ENCODE data around the gene DUSP28. TPM values are rescaled to one million over a fixed set of nuclear protein-coding genes. Genes with fewer than 3 reads are reported as not detected.

DUSP28 gene
- total and polyA plus RNA-seq, 5 experiments from 2014 or later = 18.8 to 24.0 (median 23.2) TPM

Other genes starting within 250 kb of the DUSP28 start
- gene GPC1, start 124.7 kb upstream of the DUSP28 start, total RNA-seq = 1 to 10 TPM in 1 of 2 experiments, under 1 TPM in 1; 0.99 to 1.2 TPM
- under 1 TPM; 0.09 to 0.49 (median 0.31) TPM for gene GPC1, start 124.7 kb upstream of the DUSP28 start, polyA plus RNA-seq
- gene ANKMY1, start 2.4 kb upstream of the DUSP28 start, total RNA-seq = 10 to 100 TPM; 69.1 to 69.7 TPM
- 10 to 100 TPM in 2 of 3 donors, 1 to 10 TPM in 1; 9.1 to 16.8 (median 10.3) TPM for gene ANKMY1, start 2.4 kb upstream of the DUSP28 start, polyA plus RNA-seq
- gene RNPEPL1, start 8.1 kb downstream of the DUSP28 start, total RNA-seq = 100 to 1,000 TPM; 121 to 123 TPM
- 10 to 100 TPM; 17.8 to 67.0 (median 39.8) TPM for gene RNPEPL1, start 8.1 kb downstream of the DUSP28 start, polyA plus RNA-seq
- 10 to 100 TPM; 91.1 to 93.2 TPM for gene CAPN10, start 26.4 kb downstream of the DUSP28 start, total RNA-seq
- 10 to 100 TPM in 1 of 3 donors, 1 to 10 TPM in 2; 6.7 to 21.4 (median 9.8) TPM for gene CAPN10, start 26.4 kb downstream of the DUSP28 start, polyA plus RNA-seq
- gene GPR35, start 65.1 kb downstream of the DUSP28 start, total RNA-seq = 1 to 10 TPM; 8.9 to 9.8 TPM
- 1 to 10 TPM; 1.3 to 1.7 (median 1.6) TPM for gene GPR35, start 65.1 kb downstream of the DUSP28 start, polyA plus RNA-seq
- gene AQP12B, start 122.5 kb downstream of the DUSP28 start, total RNA-seq = not detected
- not detected for gene AQP12B, start 122.5 kb downstream of the DUSP28 start, polyA plus RNA-seq
- gene AQP12A, start 131.5 kb downstream of the DUSP28 start, total RNA-seq = not detected
- not detected for gene AQP12A, start 131.5 kb downstream of the DUSP28 start, polyA plus RNA-seq

All from naive thymus-derived CD8-positive, alpha-beta T cell (primary cell).